ENCODE results near the gene TMEM63B. TPM values are rescaled to one million over a fixed set of nuclear protein-coding genes. Genes with fewer than 3 reads are reported as not detected.

Gene TMEM63B
- total RNA-seq, 5 donors from 2014 or later (not counting 1 experiment from before 2014, with no cell fraction given) = 16.6 to 21.1 (median 19.3) TPM

- Mint-ChIP-seq H3K36me3 (peaks cover 3% of the 10 kb centered on the region), H3K4me3 (no peak overlapping the region), H3K9me3 (no peaks in the 10 kb centered on the region), H3K4me1 (peaks cover 9 to 23% (median 15%) of the 10 kb centered on the region in 3 donors), H3K27ac (peak overlapping the region; percentile 12 to 23), H3K27me3 (no peaks in the 10 kb centered on the region)
- ChIA-PET POLR2A (no interaction called here), CTCF (no interaction called here)
- Histone ChIP-seq H3K4me1 (ENCODE audit: control insufficient read depth in 1 of 2, extremely low read depth in 1 of 2, insufficient read depth in 2 of 2, low read length in 2 of 2) (peaks cover 0 to 4% of the 10 kb centered on the region in 2 experiments), H3K9me3 (no peaks in the 10 kb centered on the region), H3K27me3 (replicated peaks in 1 of 2; ENCODE audit: control insufficient read depth in 2 of 2, extremely low read depth in 1 of 2, insufficient read depth in 2 of 2, low read length in 1 of 2) (no peaks in the 10 kb centered on the region), H3K36me3 (ENCODE audit: control insufficient read depth in 2 of 2, extremely low read depth in 1 of 2, insufficient read depth in 1 of 2, low read length in 1 of 2) (peaks cover 5 to 16% of the 10 kb centered on the region in 2 donors), H3K4me3 (ENCODE audit: control insufficient read depth in 1 of 2, extremely low read depth in 1 of 2, low read length in 1 of 2) (no peak overlapping the region), H3K27ac (ENCODE audit: low read length) (no peak overlapping the region)
- WGBS (ENCODE audit: insufficient coverage) = 68% methylated on average over 4 of the region's 4 CpGs
- no peak for ATAC-seq (replicated peaks in 1 of 4)
- no peak for DNase-seq
Observed at GRCh38 chr6:44101832-44102231, 25.5 kb upstream of the TMEM63B start.

GRCh38 chr6:44102527-44102926 lies 24.8 kb upstream of the TMEM63B start:
- CTCF ChIA-PET = interaction anchor here in 1 of 2 donors (1.0 kb wide), 1 partner anchor 144 kb away, joined by 5 read pairs; the partner anchor contains the start of gene HSP90AB1
- POLR2A ChIA-PET = no interaction called here

GRCh38 chr6:44104481-44105021 lies 22.8 kb upstream of the TMEM63B start:
- H3K4me1 Mint-ChIP-seq = peaks cover 9 to 22% (median 15%) of the 10 kb centered on the region in 3 donors
- Histone ChIP-seq H3K4me3 (ENCODE audit: control insufficient read depth in 1 of 2, extremely low read depth in 1 of 2, low read length in 1 of 2) (no peak overlapping the region), H3K36me3 (ENCODE audit: control insufficient read depth in 2 of 2, extremely low read depth in 1 of 2, insufficient read depth in 1 of 2, low read length in 1 of 2) (peaks cover 5 to 29% of the 10 kb centered on the region in 2 donors), H3K4me1 (ENCODE audit: control insufficient read depth in 1 of 2, extremely low read depth in 1 of 2, insufficient read depth in 2 of 2, low read length in 2 of 2) (peaks cover 0 to 4% of the 10 kb centered on the region in 2 experiments), H3K27me3 (replicated peaks in 1 of 2; ENCODE audit: control insufficient read depth in 2 of 2, extremely low read depth in 1 of 2, insufficient read depth in 2 of 2, low read length in 1 of 2) (no peaks in the 10 kb centered on the region), H3K27ac (ENCODE audit: low read length) (no peak overlapping the region), H3K9me3 (no peaks in the 10 kb centered on the region)
- POLR2A ChIA-PET = interaction anchor here in 1 of 2 donors (0.6 kb wide), 1 partner anchor 401 kb away, joined by 3 read pairs; no protein-coding TSS in a partner anchor
- DNase-seq (no peak), ATAC-seq (replicated peaks in 1 of 4) (no peak)
- WGBS (ENCODE audit: insufficient coverage) = no CpG with 5 or more reads among the region's 3 CpGs
- no peaks in the 10 kb centered on the region for H3K27me3 Mint-ChIP-seq
- H3K27ac Mint-ChIP-seq = no peak overlapping the region
- H3K36me3 Mint-ChIP-seq = peaks cover 6% of the 10 kb centered on the region
- H3K9me3 Mint-ChIP-seq = no peaks in the 10 kb centered on the region
- H3K4me3 Mint-ChIP-seq = no peak overlapping the region
- CTCF ChIA-PET = no interaction called here

More at GRCh38 chr6:44102527-44102926, 24.8 kb upstream of the TMEM63B start:
- no peak overlapping the region for H3K4me3 Mint-ChIP-seq
- ATAC-seq (replicated peaks in 1 of 4) (no peak), DNase-seq (no peak)
- peaks cover 3% of the 10 kb centered on the region for H3K36me3 Mint-ChIP-seq
- Histone ChIP-seq H3K27me3 (replicated peaks in 1 of 2; ENCODE audit: control insufficient read depth in 2 of 2, extremely low read depth in 1 of 2, insufficient read depth in 2 of 2, low read length in 1 of 2) (no peaks in the 10 kb centered on the region), H3K4me3 (ENCODE audit: control insufficient read depth in 1 of 2, extremely low read depth in 1 of 2, low read length in 1 of 2) (no peak overlapping the region), H3K36me3 (ENCODE audit: control insufficient read depth in 2 of 2, extremely low read depth in 1 of 2, insufficient read depth in 1 of 2, low read length in 1 of 2) (peaks cover 5 to 16% of the 10 kb centered on the region in 2 donors), H3K9me3 (no peaks in the 10 kb centered on the region), H3K27ac (ENCODE audit: low read length) (no peak overlapping the region), H3K4me1 (ENCODE audit: control insufficient read depth in 1 of 2, extremely low read depth in 1 of 2, insufficient read depth in 2 of 2, low read length in 2 of 2) (peaks cover 0 to 4% of the 10 kb centered on the region in 2 experiments)
- peak overlapping the region in 1 of 2 donors; percentile 12 for H3K27ac Mint-ChIP-seq
- H3K9me3 Mint-ChIP-seq = no peaks in the 10 kb centered on the region
- WGBS (ENCODE audit: insufficient coverage) = 93% methylated on average over 2 of the region's 2 CpGs
- no peaks in the 10 kb centered on the region for H3K27me3 Mint-ChIP-seq
- H3K4me1 Mint-ChIP-seq = peaks cover 9 to 21% (median 15%) of the 10 kb centered on the region in 3 donors

- 92% methylated on average over 2 of the region's 7 CpGs for WGBS (ENCODE audit: insufficient coverage)
- ChIA-PET POLR2A (interaction anchor here in 1 of 2 donors (0.6 kb wide), 1 partner anchor 400 kb away, joined by 3 read pairs; no protein-coding TSS in a partner anchor), CTCF (no interaction called here)
- peaks cover 9 to 27% (median 15%) of the 10 kb centered on the region in 3 donors for H3K4me1 Mint-ChIP-seq
- DNase-seq (no peak), ATAC-seq (replicated peaks in 1 of 4) (no peak)
- H3K36me3 Mint-ChIP-seq = peaks cover 12% of the 10 kb centered on the region
- Histone ChIP-seq H3K9me3 (no peaks in the 10 kb centered on the region), H3K27ac (ENCODE audit: low read length) (no peak overlapping the region), H3K4me1 (ENCODE audit: control insufficient read depth in 1 of 2, extremely low read depth in 1 of 2, insufficient read depth in 2 of 2, low read length in 2 of 2) (peaks cover 0 to 4% of the 10 kb centered on the region in 2 experiments), H3K36me3 (ENCODE audit: control insufficient read depth in 2 of 2, extremely low read depth in 1 of 2, insufficient read depth in 1 of 2, low read length in 1 of 2) (peaks cover 5 to 35% of the 10 kb centered on the region in 2 donors), H3K27me3 (replicated peaks in 1 of 2; ENCODE audit: control insufficient read depth in 2 of 2, extremely low read depth in 1 of 2, insufficient read depth in 2 of 2, low read length in 1 of 2) (no peaks in the 10 kb centered on the region), H3K4me3 (ENCODE audit: control insufficient read depth in 1 of 2, extremely low read depth in 1 of 2, low read length in 1 of 2) (no peak overlapping the region)
- no peaks in the 10 kb centered on the region for H3K27me3 Mint-ChIP-seq
- no peaks in the 10 kb centered on the region for H3K9me3 Mint-ChIP-seq
- no peak overlapping the region for H3K4me3 Mint-ChIP-seq
- no peak overlapping the region for H3K27ac Mint-ChIP-seq
Observed at GRCh38 chr6:44105146-44105545, 22.2 kb upstream of the TMEM63B start.

- DNase-seq (no peak), ATAC-seq (replicated peaks in 1 of 4) (no peak)
- Mint-ChIP-seq H3K4me1 (peaks cover 10 to 30% (median 15%) of the 10 kb centered on the region in 3 donors), H3K27me3 (no peaks in the 10 kb centered on the region), H3K36me3 (peaks cover 17% of the 10 kb centered on the region), H3K9me3 (no peaks in the 10 kb centered on the region), H3K27ac (no peak overlapping the region), H3K4me3 (no peak overlapping the region)
- no peaks in the 10 kb centered on the region for H3K27me3 ChIP-seq (replicated peaks in 1 of 2; ENCODE audit: control insufficient read depth in 2 of 2, extremely low read depth in 1 of 2, insufficient read depth in 2 of 2, low read length in 1 of 2)
- H3K36me3 ChIP-seq (ENCODE audit: control insufficient read depth in 2 of 2, extremely low read depth in 1 of 2, insufficient read depth in 1 of 2, low read length in 1 of 2) = peaks cover 11 to 45% of the 10 kb centered on the region in 2 donors
- no peaks in the 10 kb centered on the region for H3K9me3 ChIP-seq
- ChIA-PET CTCF (no interaction called here), POLR2A (no interaction called here)
- WGBS (ENCODE audit: insufficient coverage) = 100% methylated on average over 2 of the region's 3 CpGs
- no peak overlapping the region for H3K4me3 ChIP-seq (ENCODE audit: control insufficient read depth in 1 of 2, extremely low read depth in 1 of 2, low read length in 1 of 2)
- H3K4me1 ChIP-seq (ENCODE audit: control insufficient read depth in 1 of 2, extremely low read depth in 1 of 2, insufficient read depth in 2 of 2, low read length in 2 of 2) = peaks cover 0 to 4% of the 10 kb centered on the region in 2 experiments
- no peak overlapping the region for H3K27ac ChIP-seq (ENCODE audit: low read length)
Observed at GRCh38 chr6:44105993-44106740, 21.2 kb upstream of the TMEM63B start.

- DNase-seq (no peak), ATAC-seq (replicated peaks in 1 of 4) (no peak)
- Histone ChIP-seq H3K27me3 (replicated peaks in 1 of 2; ENCODE audit: control insufficient read depth in 2 of 2, extremely low read depth in 1 of 2, insufficient read depth in 2 of 2, low read length in 1 of 2) (no peaks in the 10 kb centered on the region), H3K27ac (ENCODE audit: low read length) (no peak overlapping the region), H3K36me3 (ENCODE audit: control insufficient read depth in 2 of 2, extremely low read depth in 1 of 2, insufficient read depth in 1 of 2, low read length in 1 of 2) (peaks cover 14 to 54% of the 10 kb centered on the region in 2 donors), H3K4me1 (ENCODE audit: control insufficient read depth in 1 of 2, extremely low read depth in 1 of 2, insufficient read depth in 2 of 2, low read length in 2 of 2) (peaks cover 0 to 2% of the 10 kb centered on the region in 2 experiments), H3K9me3 (no peaks in the 10 kb centered on the region), H3K4me3 (ENCODE audit: control insufficient read depth in 1 of 2, extremely low read depth in 1 of 2, low read length in 1 of 2) (no peak overlapping the region)
- Mint-ChIP-seq H3K4me3 (no peak overlapping the region), H3K4me1 (peaks cover 11 to 36% (median 15%) of the 10 kb centered on the region in 3 donors), H3K27me3 (no peaks in the 10 kb centered on the region), H3K9me3 (no peaks in the 10 kb centered on the region), H3K27ac (no peak overlapping the region), H3K36me3 (peaks cover 26% of the 10 kb centered on the region)
- CTCF ChIA-PET = interaction anchor here in 1 of 2 donors (0.7 kb wide), 1 partner anchor 11 kb away, joined by 3 read pairs; no protein-coding TSS in a partner anchor
- 97% methylated on average over 5 of the region's 5 CpGs for WGBS (ENCODE audit: insufficient coverage)
- POLR2A ChIA-PET = no interaction called here
Observed at GRCh38 chr6:44107017-44107416, 20.3 kb upstream of the TMEM63B start.
